Stimulated activated CD8-positive, alpha-beta memory T cell treated with anti-CD3 and anti-CD28 coated beads, Interleukin-4, amount 100 ng/mL, for 1 hour (primary cell): ENCODE data around the gene TRAPPC12.
"Not testable (repeated sequence)": the region's sequence is repeated elsewhere in the genome, so short reads cannot be mapped to it uniquely, and the experiment has no call there.

Experiments used
- DNase-seq, 2 donors: peaks; one replicate each; pipeline ENCODE4 v3.0.0-alpha.2; 2020; ENCODE audit warnings: low read depth in 2 of 2, low spot score in 1 of 2

TRAPPC12 gene

DNA sequence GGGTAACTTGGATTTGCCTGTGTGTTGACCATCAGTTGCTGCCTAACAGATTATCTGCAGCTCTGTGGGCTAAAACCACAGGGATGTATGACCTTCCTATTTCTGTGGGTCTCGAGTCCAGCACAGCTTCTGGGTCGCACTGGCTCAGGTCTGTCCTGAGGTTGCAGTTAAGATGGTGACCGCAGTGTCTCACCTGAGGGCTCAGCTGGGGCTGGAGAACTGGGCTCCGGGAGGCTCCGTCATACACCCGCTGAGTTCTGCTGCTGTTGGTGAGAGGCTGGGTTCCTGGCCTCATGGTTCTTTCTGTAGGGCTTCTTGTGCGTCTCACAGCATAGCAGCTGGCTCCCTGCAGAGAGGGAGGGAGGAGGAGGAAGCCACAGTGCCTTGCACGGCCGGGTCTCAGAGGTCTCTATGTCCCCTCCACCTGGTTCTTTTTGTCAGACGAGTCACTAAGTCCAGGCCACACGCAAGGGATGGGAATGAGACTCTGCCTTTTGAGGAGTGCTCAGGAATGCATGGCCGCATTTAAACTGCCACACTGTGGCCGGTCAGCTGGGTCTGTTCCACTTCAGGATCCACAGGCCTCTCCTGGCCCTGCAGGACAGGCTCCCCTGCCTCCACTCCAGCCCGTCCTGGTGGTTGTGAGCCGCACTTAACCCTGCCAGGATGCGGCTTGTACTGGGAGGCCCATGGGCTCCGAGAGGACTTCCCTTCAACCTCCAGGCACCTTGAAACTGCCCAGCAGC is 72.6 kb downstream of the TRAPPC12 start:
- no peak for DNase-seq

DNA sequence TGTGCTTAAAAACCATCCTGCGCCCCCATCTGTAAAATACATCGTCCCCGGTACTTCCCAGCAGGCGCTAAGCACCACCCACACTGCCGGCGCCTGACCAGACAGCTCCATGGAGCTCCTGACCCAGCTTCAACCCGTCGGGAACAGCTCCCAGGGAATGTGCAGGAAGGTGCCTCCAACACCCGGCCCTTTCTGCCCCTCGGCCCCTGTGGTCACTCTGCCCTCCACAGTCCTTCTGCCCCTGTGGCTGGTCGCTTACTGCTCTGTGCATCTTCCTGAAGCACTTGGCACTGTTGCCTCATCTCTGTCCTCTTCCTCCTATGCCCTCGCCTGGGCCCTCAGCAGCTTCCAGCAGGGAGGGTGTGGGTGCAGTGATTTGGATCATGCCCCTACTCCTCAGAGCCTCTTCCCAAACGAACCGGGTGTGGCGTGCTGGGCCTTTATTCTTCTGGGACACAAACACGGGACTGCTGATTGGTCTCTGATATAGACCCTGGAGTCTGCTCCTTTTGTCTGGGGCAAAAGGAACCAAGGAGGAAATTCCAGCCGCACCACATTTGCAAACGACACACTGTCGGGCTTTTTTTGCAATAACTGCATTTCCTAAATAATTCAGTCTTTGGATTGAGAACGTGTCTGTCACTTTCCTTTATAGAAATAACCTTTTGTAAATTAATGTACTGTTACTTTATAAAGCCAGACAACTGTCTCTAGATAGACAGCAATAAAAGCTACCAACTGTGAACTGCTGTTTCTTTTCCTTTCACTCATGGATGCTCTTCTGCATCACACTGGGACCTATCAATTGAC is 73.9 kb downstream of the TRAPPC12 start:
- no peak for DNase-seq

DNA sequence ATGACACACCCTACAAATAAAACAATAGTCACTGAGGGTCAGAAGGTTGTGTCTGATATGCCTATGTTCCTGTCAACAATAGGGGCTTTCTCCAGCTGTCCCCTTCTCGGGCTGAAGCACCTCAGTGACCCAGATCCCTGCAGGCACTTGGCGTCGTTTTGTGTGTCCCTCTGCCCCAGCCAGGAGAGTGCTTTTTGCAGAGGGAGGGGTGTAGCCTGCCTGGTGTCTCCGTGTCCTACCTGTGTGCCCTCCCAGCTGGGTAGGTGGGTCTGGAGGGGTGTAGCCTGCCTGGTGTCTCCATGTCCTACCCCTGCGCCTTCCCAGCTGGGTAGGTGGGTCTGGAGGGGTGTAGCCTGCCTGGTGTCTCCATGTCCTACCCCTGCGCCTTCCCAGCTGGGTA is 74.5 kb downstream of the TRAPPC12 start:
- not testable (repeated sequence) for DNase-seq

DNA sequence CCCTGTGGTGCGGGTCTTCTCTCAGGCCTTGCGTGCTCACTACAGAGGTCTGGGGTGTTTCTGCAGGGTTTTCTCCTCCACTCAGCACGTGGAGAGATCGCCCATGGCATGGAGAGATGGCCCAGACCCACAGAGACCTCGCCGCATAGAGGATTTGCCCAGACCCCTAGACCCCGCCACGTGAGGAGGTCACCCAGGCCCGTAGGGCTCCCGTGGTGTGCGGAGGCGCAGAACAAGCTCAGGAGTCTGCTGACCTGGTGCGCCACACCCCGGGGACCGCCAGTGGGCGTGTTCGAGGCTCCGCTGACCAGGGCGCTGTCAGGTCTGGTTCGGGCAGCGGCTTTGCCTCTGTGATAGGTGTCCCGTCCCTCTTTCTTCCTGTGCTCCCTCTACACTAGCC is 75.3 kb downstream of the TRAPPC12 start:
- no peak for DNase-seq

DNA sequence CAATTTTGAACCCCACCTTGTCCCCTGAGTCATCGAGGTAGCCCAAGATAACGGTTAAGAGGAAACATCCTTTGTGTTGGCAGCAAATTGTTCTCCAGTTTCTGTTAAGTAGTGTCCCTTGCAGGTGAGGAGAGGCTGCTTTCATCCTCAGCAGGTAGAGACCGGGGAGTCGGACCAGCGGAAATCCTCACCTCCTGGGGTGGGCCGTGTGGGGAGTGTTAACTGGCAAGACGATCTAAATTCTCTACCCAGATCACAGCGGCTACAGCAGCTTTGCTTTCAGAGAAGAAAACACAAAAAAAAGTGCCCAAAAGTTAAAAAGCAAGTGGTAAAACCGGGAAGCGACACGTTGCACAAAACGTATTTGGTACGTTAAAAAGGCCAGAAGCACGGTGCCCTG is 76.6 kb downstream of the TRAPPC12 start:
- no peak for DNase-seq

DNA sequence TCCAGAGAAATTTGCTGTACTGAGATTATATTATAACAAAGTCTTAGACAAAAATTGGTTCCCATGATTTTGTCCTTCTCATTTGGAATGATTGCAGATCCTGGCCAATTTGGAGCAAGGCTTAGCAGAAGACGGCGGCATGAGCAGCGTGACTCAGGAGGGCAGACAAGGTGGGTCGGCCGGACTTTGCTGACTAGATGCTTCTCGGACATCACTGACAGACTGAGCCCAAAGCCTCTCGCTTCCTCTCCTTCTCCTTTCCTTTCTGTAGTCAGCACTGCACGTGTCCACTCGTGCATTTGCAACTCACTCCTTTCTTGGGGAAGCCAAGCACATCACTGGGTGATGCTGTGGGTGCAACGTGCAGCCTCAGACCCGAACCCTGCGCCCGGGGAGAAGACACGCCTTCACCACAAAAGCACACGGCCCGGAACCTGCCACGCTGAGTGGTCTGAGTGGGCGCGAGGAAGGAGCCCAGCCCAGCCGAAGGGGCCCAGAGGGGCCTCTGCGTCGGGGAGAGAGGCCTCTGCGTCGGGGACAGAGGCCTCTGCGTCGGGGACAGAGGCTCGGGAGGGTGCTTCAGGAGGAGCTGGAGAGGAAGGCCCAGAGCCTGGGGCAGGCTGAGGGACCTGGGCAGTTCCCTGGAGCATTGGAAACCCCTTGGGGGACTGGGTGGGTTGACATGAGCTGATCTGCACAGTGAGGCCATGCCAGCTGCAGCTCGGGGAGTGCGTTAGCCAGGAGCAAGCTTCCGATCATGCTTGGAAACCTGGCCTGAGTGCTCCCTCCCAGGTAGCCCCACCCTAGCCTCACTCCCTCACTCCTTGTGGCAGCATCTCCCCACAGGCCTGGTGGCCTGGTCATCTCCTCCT is 78.3 kb downstream of the TRAPPC12 start:
- no peak for DNase-seq

GRCh38 chr2:3458396-3459184 is 79.1 kb downstream of the TRAPPC12 start:
- no peak for DNase-seq

DNA sequence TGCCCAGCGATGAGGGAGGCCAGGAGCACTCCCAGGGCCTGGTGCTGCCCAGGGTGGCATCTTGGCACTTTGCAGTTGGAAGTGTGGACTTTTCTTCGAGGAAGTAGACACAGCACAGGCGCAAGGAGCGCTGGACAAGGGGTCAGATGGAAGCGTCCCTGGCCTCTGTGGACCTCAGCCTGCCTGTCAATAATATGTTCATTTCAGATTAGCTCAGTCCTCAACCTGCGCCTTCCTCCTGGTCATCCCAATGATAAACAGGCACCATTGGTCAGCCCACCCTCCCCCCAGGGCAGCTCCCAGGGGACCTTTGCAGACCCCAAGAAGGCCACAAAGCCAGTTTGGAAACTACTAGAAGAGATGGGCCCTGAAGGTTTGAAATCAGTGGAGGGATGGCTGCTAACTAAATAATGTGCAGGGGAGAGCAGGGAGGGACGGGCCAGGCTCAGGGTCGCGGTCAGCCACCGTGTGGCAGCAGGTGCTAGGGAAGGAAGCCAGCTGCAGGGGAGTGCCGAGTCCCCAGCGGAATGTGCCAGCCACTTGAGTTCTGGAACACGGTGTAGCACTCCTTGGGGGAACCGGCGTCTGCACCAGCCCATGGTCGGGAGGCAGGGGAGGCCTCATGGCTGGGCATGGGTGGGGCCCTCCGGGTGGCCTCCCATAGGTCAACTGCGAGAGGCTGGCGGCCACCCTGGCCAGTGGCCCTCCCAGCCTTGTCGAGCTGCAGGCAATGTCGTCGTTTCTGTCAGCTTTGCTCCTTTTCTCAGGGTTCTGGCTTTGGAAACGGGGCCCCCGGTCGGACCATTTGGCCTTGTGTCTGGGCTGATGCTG is 79.9 kb downstream of the TRAPPC12 start:
- DNase-seq, result no peak

DNA sequence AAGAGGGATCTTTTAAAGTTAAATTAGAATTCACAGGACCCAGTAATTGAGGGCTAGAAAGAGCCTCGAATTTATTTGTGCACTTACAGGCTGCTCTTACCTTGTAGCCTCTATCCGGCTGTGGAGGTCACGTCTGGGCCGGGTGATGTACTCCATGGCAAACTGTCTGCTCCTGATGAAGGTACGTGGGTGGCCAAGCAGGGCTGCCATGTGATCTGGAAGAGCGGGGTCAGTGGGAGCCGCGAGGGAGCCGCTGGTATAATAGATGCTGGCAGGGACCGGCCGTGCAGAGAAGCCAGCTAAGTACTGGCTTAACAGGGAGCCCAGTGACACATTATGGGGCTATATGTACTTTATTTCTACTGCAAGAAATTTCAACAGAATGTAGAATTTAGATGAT is 80.7 kb downstream of the TRAPPC12 start:
- DNase-seq, result no peak

- no peak for DNase-seq
Measured at GRCh38 chr2:3460831-3461800, 81.6 kb downstream of the TRAPPC12 start.

DNA sequence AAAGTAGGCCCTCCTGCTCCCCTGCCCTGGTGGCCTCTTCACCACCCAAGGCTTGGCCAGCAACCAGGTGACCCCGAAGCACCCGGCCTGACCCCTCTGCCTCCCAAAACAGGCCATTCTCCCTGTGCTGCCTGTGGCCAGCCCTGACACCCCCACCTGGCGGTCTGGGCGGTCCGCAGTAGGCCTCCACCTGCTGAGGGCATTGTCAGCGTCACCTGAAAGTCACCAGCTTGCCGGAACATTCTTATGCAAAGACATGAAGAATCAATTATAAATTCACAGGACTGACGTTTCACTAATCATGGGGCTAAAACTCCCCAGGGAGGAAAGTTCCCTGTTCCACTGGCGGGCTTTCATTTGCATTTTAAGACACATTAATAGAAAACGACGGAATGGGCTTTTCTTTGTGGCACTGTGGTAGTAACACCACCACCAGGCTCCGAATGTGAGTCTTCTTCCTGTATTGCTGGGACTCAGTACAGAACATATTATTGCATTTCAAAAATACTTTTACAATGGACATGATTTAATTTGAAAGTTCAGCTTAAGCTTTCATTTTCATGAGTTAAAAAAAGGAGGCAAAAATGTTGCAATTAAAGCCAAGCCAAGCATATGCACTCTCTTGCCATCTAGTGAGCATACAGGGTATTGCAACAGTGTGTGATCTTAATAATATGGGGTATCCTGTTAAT is 82.5 kb downstream of the TRAPPC12 start:
- no peak for DNase-seq

GRCh38 chr2:3462493-3463104 is 83.1 kb downstream of the TRAPPC12 start:
- DNase-seq, result no peak

DNA sequence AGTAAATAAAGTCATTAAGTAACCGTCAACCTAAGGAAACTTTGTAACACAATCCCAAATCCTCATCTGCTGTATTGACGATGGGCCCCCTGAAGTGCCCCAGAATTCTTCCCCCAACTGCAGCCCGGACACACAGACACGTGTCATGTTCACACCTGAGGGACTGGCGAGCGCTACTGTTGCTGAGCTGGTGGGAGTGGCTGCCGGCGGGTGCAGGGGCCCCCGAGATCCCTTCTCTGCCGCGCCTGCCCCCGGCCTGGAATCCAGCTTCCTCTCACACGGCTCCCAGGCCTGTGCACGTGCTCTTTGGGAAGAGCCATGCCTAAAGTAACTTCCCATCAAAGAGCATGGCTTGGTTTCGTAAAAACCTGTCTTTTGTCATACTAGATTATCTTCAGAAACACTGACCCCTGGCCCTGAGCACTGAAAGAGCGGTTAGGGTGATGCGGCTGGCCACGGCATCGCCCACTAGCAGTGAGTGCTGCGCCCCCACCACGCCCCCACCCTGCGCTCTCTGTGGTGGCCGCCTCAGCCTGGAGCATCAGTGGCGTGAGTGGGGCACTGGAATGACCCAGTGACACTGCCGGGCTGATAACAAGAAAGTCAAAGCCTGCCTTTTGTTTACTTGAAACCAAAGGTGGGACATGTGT is 83.8 kb downstream of the TRAPPC12 start:
- DNase-seq, result no peak

DNA sequence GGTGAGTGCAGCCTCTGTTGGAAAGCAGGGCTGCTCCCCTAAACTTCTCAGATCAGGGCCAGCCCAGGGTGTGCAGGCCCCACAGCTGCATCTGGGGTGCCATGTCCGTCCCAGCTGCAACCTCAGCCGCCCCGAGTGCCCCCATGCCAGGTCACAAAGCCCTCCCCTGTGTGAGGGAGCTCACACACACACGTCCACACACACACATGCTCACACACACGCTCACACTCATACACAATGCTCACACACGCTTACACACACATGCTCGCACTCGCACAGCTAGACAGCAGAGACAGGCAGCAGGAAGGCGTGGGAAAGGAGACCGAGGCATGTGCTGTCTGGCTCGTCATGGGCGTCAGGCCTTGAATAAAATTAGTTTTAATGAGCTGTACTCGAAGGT is 84.5 kb downstream of the TRAPPC12 start:
- no peak for DNase-seq

GRCh38 chr2:3464401-3465005 is 85.0 kb downstream of the TRAPPC12 start:
- no peak for DNase-seq

GRCh38 chr2:3465328-3465727 is 85.8 kb downstream of the TRAPPC12 start:
- DNase-seq, result no peak
